NK-92 (cell line): ENCODE measurements around the gene ZBTB46.

Experiments
- DNase-seq: peaks from one replicate; lab custom pipeline; 2025; ENCODE audit not compliant: unreplicated experiment; lab: John Stamatoyannopoulos, UW

Gene ZBTB46

DNA sequence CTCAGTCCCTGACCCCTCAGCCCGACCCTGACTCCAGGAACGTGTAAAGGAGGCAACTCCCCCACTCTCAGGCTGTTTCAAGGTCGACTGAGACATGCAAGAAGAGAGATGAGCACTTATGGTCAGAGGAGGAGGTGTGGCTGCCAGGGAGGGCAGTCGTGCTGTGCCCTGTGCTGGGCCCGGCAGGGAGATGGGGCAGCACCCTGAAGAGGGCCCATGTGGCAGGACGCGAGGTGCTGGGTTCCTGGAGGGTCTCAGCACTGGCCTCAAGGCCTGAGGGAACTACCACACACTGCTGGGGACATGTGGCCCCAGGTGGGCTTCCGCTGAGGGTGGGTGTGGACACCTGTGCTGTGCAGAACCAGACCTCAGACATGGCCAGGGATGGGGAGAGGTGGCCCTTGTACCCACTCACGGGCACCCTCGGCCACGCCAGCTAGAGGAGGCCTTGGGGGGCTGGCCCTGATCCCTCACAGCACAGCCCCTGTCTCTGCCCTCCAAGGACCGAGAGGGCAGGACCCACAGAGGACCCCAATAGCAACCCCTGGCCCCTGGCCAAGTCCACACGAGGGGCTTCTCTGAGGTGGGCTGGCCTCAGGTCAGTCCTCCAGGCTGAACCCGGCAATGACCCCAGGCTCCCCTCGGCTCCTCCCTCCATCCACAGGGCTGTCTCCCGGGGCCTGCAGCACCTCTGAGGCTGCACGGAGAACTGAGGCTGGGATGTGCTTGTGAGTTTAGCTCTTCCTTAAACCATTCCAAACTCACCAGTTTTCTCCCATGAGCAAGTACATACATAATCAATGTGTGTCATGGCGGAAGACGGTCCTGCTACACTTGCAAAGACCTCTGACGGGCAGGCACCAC is 82.8 kb downstream of the ZBTB46 start:
- no peak for DNase-seq

DNA sequence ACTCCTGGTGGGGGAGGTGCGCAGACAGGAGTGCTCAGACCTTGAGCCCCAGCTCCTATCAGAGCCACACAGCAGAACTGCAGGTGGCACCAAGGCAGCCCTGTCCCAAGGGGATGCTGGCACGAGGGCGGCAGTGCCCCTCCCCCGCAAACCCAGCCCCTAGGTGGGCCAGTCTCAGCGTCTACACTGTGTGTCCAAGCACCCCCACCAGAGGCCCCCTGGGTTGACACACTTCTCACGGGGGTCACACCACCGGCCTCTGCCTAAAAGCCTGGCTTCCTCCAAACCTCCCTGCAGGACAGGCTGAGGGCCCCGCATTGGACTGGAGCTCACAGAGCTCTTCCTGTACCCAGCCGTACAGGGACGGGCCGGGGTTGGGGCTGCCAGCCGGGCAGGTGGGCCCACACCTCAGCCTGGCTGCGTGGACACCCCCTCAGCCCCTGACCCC is 83.4 kb downstream of the ZBTB46 start:
- no peak for DNase-seq

DNA sequence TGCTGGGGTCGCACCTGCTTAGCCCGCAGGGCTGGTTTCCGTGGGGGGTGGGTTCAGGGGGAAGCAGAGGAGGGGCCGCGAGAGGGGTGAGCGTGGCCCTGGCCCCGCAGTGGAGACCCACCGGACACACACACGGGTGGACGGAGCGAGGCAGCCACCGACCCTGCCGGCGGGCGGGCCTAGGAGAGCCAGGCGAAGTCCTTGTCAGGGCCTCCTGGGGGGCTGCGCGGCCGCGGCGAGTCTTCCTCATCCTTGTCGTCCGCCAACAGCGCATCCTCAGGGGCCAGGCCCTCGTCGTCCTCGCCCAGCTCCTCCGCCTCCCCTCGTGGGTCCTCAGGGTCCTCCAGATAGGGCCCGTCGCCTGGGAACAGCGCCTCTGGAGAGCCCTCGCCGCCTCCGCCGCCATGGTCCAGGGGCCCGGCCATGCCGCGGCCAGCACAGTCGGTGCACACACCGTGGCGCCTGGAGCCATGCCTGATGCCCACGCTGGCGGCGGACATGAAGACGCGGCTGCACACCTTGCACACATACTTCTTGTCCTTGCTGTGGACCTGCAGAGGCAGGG is 84.2 kb downstream of the ZBTB46 start:
- no peak for DNase-seq

DNA sequence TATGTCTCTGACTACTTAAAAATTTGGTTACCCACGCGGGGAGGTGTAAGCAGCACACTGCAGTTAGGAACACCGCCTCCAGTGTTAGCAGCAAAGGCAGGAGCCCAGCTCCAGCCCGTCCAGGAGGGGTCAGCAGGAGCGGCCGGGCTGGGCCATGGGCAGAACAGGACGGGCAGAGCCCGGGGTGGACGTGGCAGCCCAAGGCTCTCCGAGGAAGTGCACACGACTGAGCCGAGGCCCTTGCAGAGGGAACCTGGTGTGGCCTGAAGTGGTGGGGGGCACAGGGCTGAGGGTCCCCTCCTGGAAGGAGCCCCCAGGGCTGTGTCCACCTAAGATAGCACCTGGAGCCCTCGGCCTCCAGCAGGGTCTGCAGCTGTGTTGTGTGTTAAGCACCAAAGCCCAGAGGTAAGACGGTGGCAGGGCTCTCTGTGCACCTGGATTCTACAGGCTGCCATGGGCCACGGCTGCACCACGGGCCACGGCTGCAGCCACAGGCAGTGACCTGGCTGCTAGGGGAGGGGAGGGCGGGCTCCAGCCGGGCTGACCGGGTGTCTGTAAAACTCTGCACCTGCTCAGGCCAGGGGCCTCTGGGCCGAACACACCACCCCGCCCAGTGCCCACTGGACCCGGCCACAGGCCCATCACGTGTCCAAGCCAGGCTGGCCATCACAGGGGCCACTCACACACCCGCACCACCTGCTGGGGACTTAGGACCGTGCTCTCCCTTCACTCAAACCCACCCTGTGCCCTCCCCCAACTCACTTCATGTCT is 84.9 kb downstream of the ZBTB46 start:
- DNase-seq: no peak

DNA sequence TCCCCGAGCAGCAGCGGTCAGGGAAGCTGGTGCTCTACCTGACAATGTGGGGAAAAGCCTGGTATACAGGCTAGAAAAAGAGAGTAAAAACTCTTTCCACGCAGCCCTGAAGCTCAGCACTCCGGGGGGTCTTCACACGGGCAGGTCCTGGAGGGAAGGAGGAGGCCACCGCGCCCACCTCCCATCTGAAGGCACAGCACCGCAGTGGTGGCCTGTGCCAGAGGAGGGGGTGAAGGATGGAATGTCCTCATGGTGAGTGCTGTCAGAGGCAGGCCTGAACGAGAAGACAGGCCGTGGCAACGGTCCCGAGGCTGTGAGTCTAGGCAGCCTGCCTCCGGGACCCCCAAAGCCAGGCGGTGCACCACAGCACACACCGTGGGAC is 85.6 kb downstream of the ZBTB46 start:
- DNase-seq: no peak

DNA sequence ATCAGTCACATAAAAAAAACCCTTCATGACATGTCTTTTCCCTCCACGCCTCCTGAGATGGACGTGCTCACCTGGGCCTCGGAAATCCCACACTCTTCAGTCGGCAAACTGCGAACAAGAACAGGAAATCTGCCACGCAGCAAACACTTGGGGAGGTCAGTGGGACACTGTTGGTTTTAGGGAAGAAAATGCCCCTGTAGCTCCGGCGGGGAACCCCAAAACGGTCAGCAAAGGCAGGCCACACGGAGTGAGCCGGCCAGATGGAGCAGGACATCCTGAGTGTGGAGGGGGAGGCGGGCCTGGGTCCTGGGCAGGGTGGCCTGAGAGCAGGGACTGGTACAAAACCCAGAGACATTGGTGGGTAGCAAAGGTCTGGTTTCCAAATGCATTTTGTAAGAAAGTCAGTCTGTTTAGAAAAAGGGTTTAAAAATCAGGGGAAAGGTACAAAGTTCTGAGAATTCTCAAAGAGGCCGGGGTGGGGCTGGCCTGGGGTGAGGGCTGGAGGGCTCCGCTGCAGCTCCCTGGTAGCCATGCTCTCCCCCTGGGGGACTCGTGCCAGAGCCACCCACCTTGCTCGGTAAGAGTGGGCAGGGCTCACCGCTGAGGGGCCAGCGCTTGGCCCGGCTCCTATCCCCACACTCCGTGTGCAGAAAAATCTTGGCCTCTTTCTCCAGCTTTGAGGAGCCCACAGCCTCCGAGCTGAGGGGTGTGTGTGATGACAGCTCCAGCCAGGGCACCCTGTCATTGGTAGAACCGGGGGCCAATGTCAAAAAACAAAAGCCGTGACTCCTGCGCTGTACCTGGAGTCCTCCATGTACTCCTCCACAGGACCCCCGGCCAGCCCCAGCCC is 86.3 kb downstream of the ZBTB46 start:
- no peak for DNase-seq

DNA sequence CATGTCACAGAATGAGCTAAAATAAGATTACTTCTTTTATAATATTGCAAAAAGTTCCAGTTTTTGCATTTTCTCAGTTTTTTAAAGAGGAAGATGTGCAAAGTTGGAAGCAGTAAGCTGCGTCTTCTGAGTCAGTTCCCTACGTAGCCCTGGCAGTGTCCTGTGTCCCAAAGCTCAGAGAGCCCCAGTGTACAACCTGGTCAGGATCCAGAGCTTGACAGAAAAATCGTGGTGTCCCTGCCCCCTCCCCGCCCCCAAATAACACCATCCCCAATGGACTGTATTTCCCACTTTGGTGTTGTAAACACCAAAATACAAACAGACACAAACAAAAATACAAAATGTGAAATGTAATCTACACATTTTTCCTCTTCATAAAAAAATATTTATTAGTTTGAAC is 86.9 kb downstream of the ZBTB46 start:
- no peak for DNase-seq

DNA sequence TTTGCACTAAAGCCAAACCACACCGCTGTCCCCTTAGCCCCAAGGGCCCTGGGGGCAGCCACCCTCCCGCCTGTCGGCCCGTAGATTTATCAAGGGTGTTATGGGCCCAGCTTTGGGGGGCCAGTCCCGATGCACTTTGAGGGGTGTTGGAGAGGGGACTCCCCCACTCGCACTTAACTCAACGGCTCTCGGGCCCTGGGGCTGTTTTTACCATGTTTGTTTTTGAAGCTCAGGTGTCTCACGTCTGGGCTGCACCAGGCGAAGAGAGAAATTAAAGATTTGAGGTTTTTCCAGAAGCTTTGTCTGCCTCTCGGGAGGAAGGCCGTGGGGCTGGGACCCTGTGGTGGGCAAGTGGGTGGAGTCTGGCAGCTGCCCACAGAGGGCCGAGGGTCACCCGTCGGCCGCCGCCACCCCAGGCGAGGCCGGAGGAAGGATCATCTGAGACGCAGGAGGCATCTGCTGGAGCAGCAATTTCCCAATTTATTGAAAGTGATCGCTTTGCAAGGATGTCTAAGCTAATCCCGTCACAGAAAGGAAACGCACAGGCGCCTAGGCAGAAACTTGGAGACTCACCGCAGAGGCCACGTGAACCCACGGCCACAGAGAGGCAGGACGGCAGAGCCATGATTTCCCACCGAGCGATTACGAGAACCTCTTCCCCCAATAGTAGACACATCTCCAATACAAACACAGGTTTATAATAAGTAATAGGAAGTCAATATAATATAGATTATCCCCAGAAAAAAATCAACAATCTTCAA is 87.7 kb downstream of the ZBTB46 start:
- no peak for DNase-seq

DNA sequence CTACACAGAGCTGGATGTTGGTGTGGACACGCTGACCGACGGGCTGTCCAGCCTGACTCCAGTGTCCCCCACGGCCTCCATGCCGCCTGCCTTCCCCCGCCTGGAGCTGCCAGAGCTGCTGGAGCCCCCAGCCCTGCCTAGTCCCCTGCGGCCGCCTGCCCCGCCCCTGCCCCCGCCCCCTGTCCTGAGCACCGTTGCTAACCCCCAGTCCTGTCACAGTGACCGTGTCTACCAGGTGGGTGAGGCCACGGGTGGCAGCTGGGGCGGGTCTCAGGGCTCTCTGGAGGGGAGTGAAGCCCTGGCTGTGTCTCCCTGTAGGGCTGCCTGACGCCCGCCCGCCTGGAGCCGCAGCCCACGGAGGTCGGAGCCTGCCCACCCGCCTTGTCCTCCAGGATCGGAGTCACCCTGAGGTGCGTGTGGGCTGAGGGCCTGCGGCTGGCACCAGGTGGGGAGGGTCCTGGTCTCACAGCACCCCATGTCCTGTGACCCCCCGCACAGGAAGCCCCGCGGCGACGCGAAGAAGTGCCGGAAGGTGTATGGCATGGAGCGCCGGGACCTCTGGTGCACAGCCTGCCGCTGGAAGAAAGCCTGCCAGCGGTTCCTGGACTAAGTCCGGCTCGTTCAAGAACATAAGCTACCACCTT is 88.6 kb downstream of the ZBTB46 start:
- no peak for DNase-seq

DNA sequence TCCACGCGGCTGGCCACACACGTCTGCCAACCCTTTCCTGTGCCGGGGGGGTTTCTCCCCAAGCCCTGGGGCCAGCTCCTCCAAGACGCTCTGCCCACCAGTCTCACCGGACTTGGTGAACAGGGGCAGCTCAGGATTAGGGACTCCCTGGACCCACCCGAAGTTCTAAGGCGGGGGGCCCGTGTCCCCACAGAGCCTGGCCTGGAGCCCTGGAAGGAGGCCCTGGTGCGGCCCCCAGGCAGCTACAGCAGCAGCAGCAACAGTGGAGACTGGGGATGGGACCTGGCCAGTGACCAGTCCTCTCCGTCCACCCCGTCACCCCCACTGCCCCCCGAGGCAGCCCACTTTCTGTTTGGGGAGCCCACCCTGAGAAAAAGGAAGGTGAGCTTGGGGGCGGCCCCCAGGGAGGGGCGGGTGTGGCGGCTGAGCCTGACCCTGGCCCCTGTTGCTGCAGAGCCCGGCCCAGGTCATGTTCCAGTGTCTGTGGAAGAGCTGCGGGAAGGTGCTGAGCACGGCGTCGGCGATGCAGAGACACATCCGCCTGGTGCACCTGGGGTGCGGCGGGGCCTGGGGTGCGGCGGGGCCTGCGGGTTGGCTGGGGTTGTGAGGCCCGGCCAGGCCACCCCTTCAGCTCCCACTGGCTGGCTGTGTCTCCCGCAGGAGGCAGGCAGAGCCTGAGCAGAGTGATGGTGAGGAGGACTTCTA is 89.2 kb downstream of the ZBTB46 start:
- DNase-seq: no peak

DNA sequence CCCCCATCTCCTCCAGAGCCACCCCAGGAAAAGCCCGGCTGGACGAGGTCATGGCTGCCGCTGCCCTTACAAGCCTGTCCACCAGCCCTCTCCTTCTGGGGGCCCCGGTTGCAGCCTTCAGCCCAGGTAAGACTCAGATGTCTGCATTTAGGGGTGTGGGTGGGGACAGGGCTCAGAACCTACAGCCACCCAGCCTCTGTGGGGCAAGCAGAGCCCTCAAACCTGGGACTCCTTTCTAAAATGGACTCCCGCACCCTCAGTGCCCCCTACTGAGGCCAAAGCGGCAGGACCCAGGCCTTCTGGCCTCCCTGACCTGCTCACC is 89.7 kb downstream of the ZBTB46 start:
- no peak for DNase-seq

DNA sequence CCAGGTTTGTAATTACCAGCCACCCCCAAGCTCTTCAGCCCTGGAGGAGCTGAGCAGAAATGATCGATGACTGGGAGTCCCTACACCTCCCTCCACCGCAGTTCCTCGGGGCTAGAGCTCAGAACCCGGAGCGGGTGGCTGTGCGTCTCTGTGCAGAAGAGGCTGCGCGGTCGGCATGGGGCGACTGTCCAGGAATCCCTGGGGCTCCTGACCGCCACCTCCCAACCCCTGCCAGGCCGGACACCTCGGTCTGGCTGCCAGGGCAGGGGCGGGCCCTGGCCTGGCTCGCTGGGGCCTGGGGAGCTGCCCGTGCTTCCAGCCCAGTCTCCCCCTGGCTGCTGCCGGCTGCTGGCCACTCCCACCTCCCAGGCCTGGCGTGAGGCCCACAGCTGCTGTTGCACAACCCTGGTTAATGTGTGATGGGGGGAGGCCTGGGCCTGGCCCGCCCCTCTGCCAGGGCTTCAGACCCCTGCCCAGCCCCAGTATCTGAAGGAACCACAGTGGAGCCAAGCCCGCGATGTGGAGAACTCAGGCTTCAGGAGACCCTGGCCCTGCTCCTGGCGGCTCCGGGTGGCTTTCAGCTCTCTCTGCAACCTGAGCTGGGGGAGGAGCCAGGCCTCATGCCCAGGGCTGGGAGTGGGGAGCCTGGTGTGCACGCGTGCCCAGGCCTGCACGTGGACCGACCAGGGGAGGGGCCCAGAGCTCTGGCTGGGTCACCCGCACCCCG is 90.3 kb downstream of the ZBTB46 start:
- no peak for DNase-seq

DNA sequence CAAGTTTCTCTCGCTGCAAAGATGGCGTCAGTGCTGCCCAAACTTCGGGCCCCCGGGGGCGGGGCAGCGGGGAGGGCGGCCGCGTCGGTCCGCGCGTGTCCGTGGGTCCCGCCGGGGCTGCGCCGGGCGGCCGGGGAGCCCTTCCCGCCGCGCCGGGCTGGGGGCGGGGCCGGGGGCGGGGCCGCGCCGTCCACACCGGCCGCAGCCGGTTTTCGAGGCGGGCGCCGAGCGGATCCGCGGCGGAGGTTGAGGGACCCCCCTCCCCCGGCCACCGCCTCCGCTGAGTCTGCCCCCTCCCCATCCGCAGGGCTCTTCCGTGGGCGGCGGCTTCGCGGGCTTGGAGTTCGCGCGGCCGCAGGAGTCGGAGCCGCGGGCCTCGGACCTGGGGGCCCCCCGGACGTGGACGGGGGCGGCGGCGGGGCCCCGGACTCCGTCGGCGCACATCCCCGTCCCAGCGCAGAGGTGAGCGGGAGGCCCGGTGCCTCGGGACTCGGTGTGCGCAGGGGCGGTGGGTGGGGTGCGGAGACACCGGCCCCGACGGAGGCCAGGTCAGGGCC is 90.9 kb downstream of the ZBTB46 start:
- DNase-seq: no peak

DNA sequence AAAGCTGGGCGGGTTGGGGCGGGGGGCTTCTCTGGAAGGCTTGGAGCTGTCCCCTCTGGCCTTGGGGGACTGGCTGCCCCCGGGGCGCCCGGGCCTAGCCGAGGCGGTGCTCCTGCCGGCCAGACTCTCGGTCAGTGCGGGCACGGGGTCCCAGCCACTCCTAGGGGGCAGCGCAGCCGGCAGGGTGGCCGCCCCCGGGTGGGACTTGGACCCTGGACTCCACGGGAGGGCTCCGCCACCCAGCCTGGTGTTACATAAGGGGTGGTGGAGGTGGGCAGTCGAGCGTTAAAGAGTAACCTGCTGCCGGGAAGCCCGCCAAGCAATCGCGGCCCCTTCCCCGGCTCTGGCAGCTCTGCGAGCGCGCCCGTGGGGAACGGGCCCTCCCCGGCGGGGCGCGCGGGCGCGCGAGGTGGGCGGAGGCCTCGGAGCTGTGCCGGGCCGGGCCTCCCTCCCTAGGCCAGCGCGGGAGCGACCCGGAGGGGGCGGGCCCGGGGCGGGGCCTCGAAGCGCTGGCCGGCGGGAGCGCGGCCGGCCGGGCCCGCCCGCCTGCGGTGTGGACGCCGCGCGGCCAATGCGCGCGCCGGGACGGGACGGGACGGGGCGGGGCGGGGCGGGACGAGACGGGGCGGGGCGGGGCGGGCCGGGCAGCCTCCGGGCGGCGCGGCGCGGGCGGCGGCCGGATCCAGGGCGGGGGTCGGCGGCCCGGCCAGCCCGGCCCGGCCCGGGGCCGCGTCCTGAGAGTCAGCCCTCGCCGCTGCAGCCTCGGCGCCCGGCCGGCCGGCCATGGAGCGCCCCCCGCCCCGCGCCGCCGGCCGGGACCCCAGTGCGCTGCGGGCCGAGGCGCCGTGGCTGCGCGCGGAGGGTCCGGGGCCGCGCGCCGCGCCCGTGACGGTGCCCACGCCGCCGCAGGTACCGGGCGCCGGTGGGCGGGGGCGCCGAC is 91.7 kb downstream of the ZBTB46 start, which contains the start of gene SLC2A4RG:
Gene SLC2A4RG, plus strand, starts transcription at position 647 of the 940 bp plus-strand sequence. Its CDS starts 137 bp downstream, at position 784.
- no peak for DNase-seq

DNA sequence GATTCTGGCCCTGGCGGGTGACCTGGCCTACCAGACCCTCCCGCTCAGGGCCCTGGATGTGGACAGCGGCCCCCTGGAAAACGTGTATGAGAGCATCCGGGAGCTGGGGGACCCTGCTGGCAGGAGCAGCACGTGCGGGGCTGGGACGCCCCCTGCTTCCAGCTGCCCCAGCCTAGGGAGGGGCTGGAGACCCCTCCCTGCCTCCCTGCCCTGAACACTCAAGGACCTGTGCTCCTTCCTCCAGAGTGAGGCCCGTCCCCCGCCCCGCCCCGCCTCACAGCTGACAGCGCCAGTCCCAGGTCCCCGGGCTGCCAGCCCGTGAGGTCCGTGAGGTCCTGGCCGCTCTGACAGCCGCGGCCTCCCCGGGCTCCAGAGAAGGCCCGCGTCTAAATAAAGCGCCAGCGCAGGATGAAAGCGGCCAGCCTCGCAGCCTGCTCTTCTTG is 92.4 kb downstream of the ZBTB46 start:
- DNase-seq: no peak

DNA sequence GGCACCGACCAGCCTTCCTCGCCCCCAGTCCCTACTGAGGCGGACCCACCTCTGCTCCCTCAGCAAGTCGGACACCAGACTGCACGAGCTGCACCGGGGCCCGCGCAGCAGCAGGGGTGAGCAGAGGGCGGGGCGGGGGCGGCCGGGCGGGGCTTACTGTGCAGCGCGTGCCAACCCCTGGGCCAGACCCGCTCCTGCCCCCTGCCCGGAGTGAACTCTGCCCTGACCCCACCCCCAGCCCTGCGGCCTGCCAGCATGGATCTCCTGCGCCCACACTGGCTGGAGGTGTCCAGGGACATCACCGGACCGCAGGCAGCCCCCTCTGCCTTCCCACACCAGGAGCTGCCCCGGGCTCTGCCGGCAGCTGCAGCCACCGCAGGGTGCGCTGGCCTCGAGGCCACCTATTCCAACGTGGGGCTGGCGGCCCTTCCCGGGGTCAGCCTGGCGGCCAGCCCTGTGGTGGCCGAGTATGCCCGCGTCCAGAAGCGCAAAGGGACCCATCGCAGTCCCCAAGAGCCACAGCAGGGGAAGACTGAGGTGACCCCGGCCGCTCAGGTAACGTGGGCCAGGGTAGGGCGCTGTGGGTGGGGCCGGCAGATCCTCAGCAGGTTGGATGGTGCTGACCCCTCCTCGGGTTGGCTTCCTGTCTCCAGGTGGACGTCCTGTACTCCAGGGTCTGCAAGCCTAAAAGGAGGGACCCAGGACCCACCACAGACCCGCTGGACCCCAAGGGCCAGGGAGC is 92.9 kb downstream of the ZBTB46 start:
- DNase-seq: no peak

DNA sequence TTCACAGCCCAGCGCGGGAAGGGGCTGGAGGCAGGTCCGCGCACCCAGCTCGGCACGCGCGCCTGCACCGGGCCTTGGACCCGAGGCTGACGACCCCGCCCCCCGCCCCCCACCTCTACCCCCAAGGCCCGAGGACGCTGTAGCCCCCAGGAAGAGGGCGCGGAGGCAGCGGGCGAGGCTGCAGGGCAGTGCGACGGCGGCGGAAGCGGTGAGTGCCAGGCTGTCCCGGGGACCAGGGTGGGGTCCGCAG is 93.4 kb downstream of the ZBTB46 start:
- no peak for DNase-seq
